ENCODE measurements around the gene VPS13C. TPM values are rescaled to one million over a fixed set of nuclear protein-coding genes. Genes with fewer than 3 reads are reported as not detected.

VPS13C gene
- total RNA-seq, 1 donor from 2014 or later = 51.6 TPM

DNA sequence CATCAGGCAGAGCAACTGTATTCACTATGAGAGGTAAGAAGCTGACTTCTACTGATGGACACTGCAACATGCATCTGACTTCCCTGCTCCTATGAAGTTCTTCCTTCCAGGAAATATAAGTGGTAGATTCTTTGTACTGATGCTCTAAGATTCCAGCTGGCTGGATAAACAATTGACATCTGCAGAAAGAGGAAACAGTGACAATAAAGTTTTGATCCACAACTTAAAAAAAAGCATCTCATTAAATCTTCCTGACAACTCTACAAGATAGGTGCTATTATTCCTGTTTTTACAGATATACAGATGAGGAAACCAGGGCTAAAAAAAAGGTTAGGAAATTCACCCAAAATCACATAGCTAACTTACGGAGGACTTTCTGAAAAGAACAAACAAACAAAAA is 142.8 kb downstream of the VPS13C start:
- no peaks in the 10 kb centered on the region for H4K20me1 ChIP-seq (ENCODE audit: low read depth)
- no peak overlapping the region for H3K4me3 ChIP-seq
- H3K4me3 Mint-ChIP-seq = no peak overlapping the region
- no peaks in the 10 kb centered on the region for H3K9me3 Mint-ChIP-seq
- no peak overlapping the region for H3K4me2 ChIP-seq
- no peaks in the 10 kb centered on the region for H3K4me1 ChIP-seq
- no peaks in the 10 kb centered on the region for H3K9me3 ChIP-seq (ENCODE audit: low read depth)
- no peak for DNase-seq (ENCODE audit: low spot score)
- H3K9ac ChIP-seq = no peak overlapping the region
- H3K4me1 Mint-ChIP-seq = no peaks in the 10 kb centered on the region
- peaks cover 13% of the 10 kb centered on the region for H3K36me3 Mint-ChIP-seq
- no peak overlapping the region for H3K27ac ChIP-seq
- H3K27me3 Mint-ChIP-seq (ENCODE audit: insufficient read depth, low read depth) = no peaks in the 10 kb centered on the region
- H3K36me3 ChIP-seq = peaks cover 6% of the 10 kb centered on the region
- H3K79me2 ChIP-seq (ENCODE audit: low read depth) = no peaks in the 10 kb centered on the region
- no peak for TF ChIP-seq EZH2 (IDR thresholded peaks at IDR 0.05)
- H3F3A ChIP-seq (ENCODE audit: low read depth) = no peaks in the 10 kb centered on the region
- no peak overlapping the region for H2AFZ ChIP-seq (replicated peaks)
- H3K27me3 ChIP-seq = no peaks in the 10 kb centered on the region
- no peak overlapping the region for H3K27ac Mint-ChIP-seq

DNA sequence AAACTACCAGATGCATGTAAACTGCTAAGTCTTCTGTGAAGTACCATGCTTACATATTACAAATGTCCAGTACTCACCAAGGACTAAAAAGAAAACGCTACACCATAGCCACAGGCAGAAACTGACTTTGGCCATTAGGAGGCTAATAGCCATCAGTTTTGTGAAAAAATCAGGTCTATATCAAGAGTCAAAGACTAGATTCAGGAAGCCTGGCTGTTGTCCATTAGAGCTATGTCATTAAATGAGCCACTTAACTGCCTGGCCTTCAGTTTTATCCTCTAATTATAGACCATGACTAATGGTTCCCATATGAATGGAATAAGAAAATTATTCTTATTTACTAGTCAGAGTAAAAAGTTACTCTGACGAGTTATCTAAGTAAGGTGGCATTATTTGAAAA is 144.1 kb downstream of the VPS13C start:
- Histone ChIP-seq H3K79me2 (ENCODE audit: low read depth) (no peaks in the 10 kb centered on the region), H3K4me1 (no peaks in the 10 kb centered on the region), H3K27ac (no peak overlapping the region), H3K4me2 (no peak overlapping the region), H2AFZ (replicated peaks) (no peak overlapping the region), H3K4me3 (no peak overlapping the region), H3K9me3 (ENCODE audit: low read depth) (no peaks in the 10 kb centered on the region), H3F3A (ENCODE audit: low read depth) (no peaks in the 10 kb centered on the region), H3K9ac (no peak overlapping the region), H3K36me3 (peaks cover 6% of the 10 kb centered on the region), H3K27me3 (no peaks in the 10 kb centered on the region), H4K20me1 (ENCODE audit: low read depth) (no peaks in the 10 kb centered on the region)
- TF ChIP-seq, protein P1, sequence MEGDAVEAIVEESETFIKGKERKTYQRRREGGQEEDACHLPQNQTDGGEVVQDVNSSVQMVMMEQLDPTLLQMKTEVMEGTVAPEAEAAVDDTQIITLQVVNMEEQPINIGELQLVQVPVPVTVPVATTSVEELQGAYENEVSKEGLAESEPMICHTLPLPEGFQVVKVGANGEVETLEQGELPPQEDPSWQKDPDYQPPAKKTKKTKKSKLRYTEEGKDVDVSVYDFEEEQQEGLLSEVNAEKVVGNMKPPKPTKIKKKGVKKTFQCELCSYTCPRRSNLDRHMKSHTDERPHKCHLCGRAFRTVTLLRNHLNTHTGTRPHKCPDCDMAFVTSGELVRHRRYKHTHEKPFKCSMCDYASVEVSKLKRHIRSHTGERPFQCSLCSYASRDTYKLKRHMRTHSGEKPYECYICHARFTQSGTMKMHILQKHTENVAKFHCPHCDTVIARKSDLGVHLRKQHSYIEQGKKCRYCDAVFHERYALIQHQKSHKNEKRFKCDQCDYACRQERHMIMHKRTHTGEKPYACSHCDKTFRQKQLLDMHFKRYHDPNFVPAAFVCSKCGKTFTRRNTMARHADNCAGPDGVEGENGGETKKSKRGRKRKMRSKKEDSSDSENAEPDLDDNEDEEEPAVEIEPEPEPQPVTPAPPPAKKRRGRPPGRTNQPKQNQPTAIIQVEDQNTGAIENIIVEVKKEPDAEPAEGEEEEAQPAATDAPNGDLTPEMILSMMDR (IDR thresholded peaks at IDR 0.05) = no peak
- TF ChIP-seq EZH2 (IDR thresholded peaks at IDR 0.05) = no peak
- Mint-ChIP-seq H3K27ac (no peak overlapping the region), H3K27me3 (ENCODE audit: insufficient read depth, low read depth) (no peaks in the 10 kb centered on the region), H3K9me3 (no peaks in the 10 kb centered on the region), H3K36me3 (peaks cover 13% of the 10 kb centered on the region), H3K4me1 (no peaks in the 10 kb centered on the region), H3K4me3 (no peak overlapping the region)
- DNase-seq (ENCODE audit: low spot score) = no peak

DNA sequence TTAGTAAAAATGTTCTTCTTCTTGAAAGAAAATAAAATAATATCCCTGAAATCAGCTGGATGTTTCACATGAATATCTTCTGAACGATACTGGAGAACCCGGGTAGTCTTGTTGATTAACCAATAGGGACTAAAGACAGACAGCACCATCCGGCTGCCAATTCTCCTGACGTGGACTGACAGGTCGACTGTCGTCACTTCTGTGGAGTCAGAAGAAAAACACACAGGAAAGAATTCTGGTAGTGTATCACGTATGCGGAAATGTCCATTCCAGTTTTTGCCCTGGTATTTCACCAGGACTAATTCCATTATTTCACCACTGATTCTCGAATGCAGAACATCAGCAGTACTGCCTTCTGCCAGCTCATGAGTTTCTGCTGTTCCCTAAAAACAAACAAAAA is 144.6 kb downstream of the VPS13C start:
- TF ChIP-seq, protein P1 (IDR thresholded peaks at IDR 0.05) = no peak
- TF ChIP-seq EZH2 (IDR thresholded peaks at IDR 0.05) (no peak), EZH2phosphoT487 (IDR thresholded peaks at IDR 0.05) (no peak)
- peaks cover 6% of the 10 kb centered on the region for H3K36me3 ChIP-seq
- H3K36me3 Mint-ChIP-seq = peaks cover 13% of the 10 kb centered on the region
- no peak overlapping the region for H2AFZ ChIP-seq (replicated peaks)
- no peak overlapping the region for H3K4me3 Mint-ChIP-seq
- H3K9ac ChIP-seq = no peak overlapping the region
- H3K9me3 Mint-ChIP-seq = no peaks in the 10 kb centered on the region
- DNase-seq (ENCODE audit: low spot score) = no peak
- no peaks in the 10 kb centered on the region for H3K4me1 Mint-ChIP-seq
- H4K20me1 ChIP-seq (ENCODE audit: low read depth) = no peaks in the 10 kb centered on the region
- H3F3A ChIP-seq (ENCODE audit: low read depth) = no peaks in the 10 kb centered on the region
- no peak overlapping the region for H3K4me2 ChIP-seq
- no peaks in the 10 kb centered on the region for H3K27me3 Mint-ChIP-seq (ENCODE audit: insufficient read depth, low read depth)
- H3K4me3 ChIP-seq = no peak overlapping the region
- no peak overlapping the region for H3K27ac ChIP-seq
- H3K79me2 ChIP-seq (ENCODE audit: low read depth) = no peaks in the 10 kb centered on the region
- H3K4me1 ChIP-seq = no peaks in the 10 kb centered on the region
- H3K9me3 ChIP-seq (ENCODE audit: low read depth) = no peaks in the 10 kb centered on the region
- H3K27me3 ChIP-seq = no peaks in the 10 kb centered on the region
- H3K27ac Mint-ChIP-seq = no peak overlapping the region

- no peak overlapping the region for H3K4me2 ChIP-seq
- peaks cover 17% of the 10 kb centered on the region for H3K36me3 Mint-ChIP-seq
- no peaks in the 10 kb centered on the region for H3K9me3 ChIP-seq (ENCODE audit: low read depth)
- no peak overlapping the region for H3K27ac Mint-ChIP-seq
- H2AFZ ChIP-seq (replicated peaks) = no peak overlapping the region
- no peaks in the 10 kb centered on the region for H4K20me1 ChIP-seq (ENCODE audit: low read depth)
- H3K27ac ChIP-seq = no peak overlapping the region
- no peak overlapping the region for H3K4me3 ChIP-seq
- H3K27me3 Mint-ChIP-seq (ENCODE audit: insufficient read depth, low read depth) = no peaks in the 10 kb centered on the region
- H3K79me2 ChIP-seq (ENCODE audit: low read depth) = no peaks in the 10 kb centered on the region
- DNase-seq (ENCODE audit: low spot score) = no peak
- H3F3A ChIP-seq (ENCODE audit: low read depth) = no peaks in the 10 kb centered on the region
- TF ChIP-seq, protein P1 (IDR thresholded peaks at IDR 0.05) = no peak
- TF ChIP-seq EZH2 (IDR thresholded peaks at IDR 0.05) (no peak), EZH2phosphoT487 (IDR thresholded peaks at IDR 0.05) (no peak)
- no peaks in the 10 kb centered on the region for H3K27me3 ChIP-seq
- no peak overlapping the region for H3K9ac ChIP-seq
- H3K4me1 Mint-ChIP-seq = no peaks in the 10 kb centered on the region
- H3K36me3 ChIP-seq = peaks cover 7% of the 10 kb centered on the region
- H3K4me1 ChIP-seq = no peaks in the 10 kb centered on the region
- no peaks in the 10 kb centered on the region for H3K9me3 Mint-ChIP-seq
- H3K4me3 Mint-ChIP-seq = no peak overlapping the region
Observed at GRCh38 chr15:61910839-61911369, 149.3 kb downstream of the VPS13C start.

Measured in neural progenitor cell (in vitro differentiated cells).